ENCODE measurements around the gene ISCA1. TPM values are rescaled to one million over a fixed set of nuclear protein-coding genes. Genes with fewer than 3 reads are reported as not detected.

ISCA1 gene
- total and polyA plus RNA-seq, 2 donors (not counting 3 experiments of a cell fraction or from before 2014, with no cell fraction given): 14.2 to 22.2 TPM

- ChIA-PET POLR2A (interaction anchor here (0.7 kb wide), 1 partner anchor 1559 kb away, joined by 3 read pairs; no protein-coding TSS in a partner anchor), CTCF (no interaction called here)
- Histone ChIP-seq H3K27me3 (ENCODE audit: control insufficient read depth in 2 of 2, insufficient read depth in 2 of 2, low read length in 2 of 2) (no peaks in the 10 kb centered on the region), H3K4me1 (ENCODE audit: control insufficient read depth, extremely low read depth, insufficient read depth, low read length) (peaks cover 13% of the 10 kb centered on the region), H3K79me2 (ENCODE audit: control insufficient read depth, insufficient read depth, low read length) (no peaks in the 10 kb centered on the region), H4K20me1 (replicated peaks; ENCODE audit: control insufficient read depth, extremely low read depth, insufficient read depth, low read length) (no peaks in the 10 kb centered on the region), H3K4me2 (ENCODE audit: insufficient read depth, low read length) (no peak overlapping the region), H3K4me3 (replicated peaks in 1 of 3; ENCODE audit: insufficient read depth in 1 of 3, low read depth in 1 of 3, low read length in 3 of 3) (no peak overlapping the region), H3K9me3 (replicated peaks; ENCODE audit: control insufficient read depth, insufficient read depth, low read length) (no peaks in the 10 kb centered on the region), H3K36me3 (ENCODE audit: control insufficient read depth in 2 of 2, extremely low read depth in 1 of 2, insufficient read depth in 2 of 2, low read length in 2 of 2) (peaks cover 12 to 15% of the 10 kb centered on the region in 2 experiments), H3K27ac (ENCODE audit: insufficient read depth, low read depth, low read length) (no peak overlapping the region), H3K9me1 (replicated peaks; ENCODE audit: control insufficient read depth, extremely low read depth, insufficient read depth, low read length) (no peaks in the 10 kb centered on the region), H3K9ac (replicated peaks; ENCODE audit: extremely low read depth, insufficient read depth, low read length) (no peak overlapping the region), H2AFZ (ENCODE audit: low read depth, low read length) (no peak overlapping the region)
- TF ChIP-seq MYC (IDR thresholded peaks at IDR 0.05; ENCODE audit: low read depth, low read length) (no peak), EZH2 (IDR thresholded peaks at IDR 0.05; ENCODE audit: borderline replicate concordance, low read depth, low read length, severe bottlenecking) (no peak), MAX (IDR thresholded peaks at IDR 0.05; ENCODE audit: insufficient read depth, insufficient read length) (no peak)
- intact Hi-C loops (cut with micrococcal nuclease): no loop called here
- no TSS peak for BruUV-seq (replicated peaks)
- FAIRE-seq (no peak), DNase-seq (ENCODE audit: low read depth, low spot score) (no peak)
- dilution Hi-C loops (cut with MboI; ENCODE audit: extremely low pct_ligation_motif_present, low sequenced_read_pairs): no loop called here
Measured at GRCh38 chr9:86321373-86321772, 39.0 kb upstream of the ISCA1 start.

- POLR2A ChIA-PET: no interaction called here
- TF ChIP-seq FOS (IDR thresholded peaks at IDR 0.05; ENCODE audit: borderline replicate concordance, insufficient read depth, low read length) (no peak), GATA2 (IDR thresholded peaks at IDR 0.05; ENCODE audit: insufficient read depth, insufficient read length, low read depth, low read length) (no peak), CTCF (IDR thresholded peaks at IDR 0.05; ENCODE audit: extremely low read depth in 1 of 2, insufficient read depth in 1 of 2, low read depth in 1 of 2, low read length in 2 of 2) (no peak), JUN (IDR thresholded peaks at IDR 0.05; ENCODE audit: borderline replicate concordance, insufficient read depth, insufficient read length, low read depth) (no peak), POLR2A (IDR thresholded peaks at IDR 0.05; ENCODE audit: low read depth, low read length) (no peak), EZH2 (IDR thresholded peaks at IDR 0.05; ENCODE audit: borderline replicate concordance, low read depth, low read length, severe bottlenecking) (no peak), POLR2AphosphoS5 (IDR thresholded peaks at IDR 0.05; ENCODE audit: insufficient read depth, low read depth, low read length) (no peak), MAX (IDR thresholded peaks at IDR 0.05; ENCODE audit: insufficient read depth, insufficient read length) (no peak), MYC (IDR thresholded peaks at IDR 0.05; ENCODE audit: low read depth, low read length) (no peak)
- no peaks in the 10 kb centered on the region for H4K20me1 ChIP-seq (replicated peaks; ENCODE audit: control insufficient read depth, extremely low read depth, insufficient read depth, low read length)
- H3K4me3 ChIP-seq (replicated peaks in 1 of 3; ENCODE audit: insufficient read depth in 1 of 3, low read depth in 1 of 3, low read length in 3 of 3): no peak overlapping the region
- H3K4me2 ChIP-seq (ENCODE audit: insufficient read depth, low read length): no peak overlapping the region
- FAIRE-seq (no peak), DNase-seq (ENCODE audit: low read depth, low spot score) (no peak)
- H3K4me1 ChIP-seq (ENCODE audit: control insufficient read depth, extremely low read depth, insufficient read depth, low read length): peaks cover 5% of the 10 kb centered on the region
- no peaks in the 10 kb centered on the region for H3K9me1 ChIP-seq (replicated peaks; ENCODE audit: control insufficient read depth, extremely low read depth, insufficient read depth, low read length)
- no peak overlapping the region for H3K9ac ChIP-seq (replicated peaks; ENCODE audit: extremely low read depth, insufficient read depth, low read length)
- H3K27me3 ChIP-seq (ENCODE audit: control insufficient read depth in 2 of 2, insufficient read depth in 2 of 2, low read length in 2 of 2): no peaks in the 10 kb centered on the region
- dilution Hi-C loops (cut with MboI; ENCODE audit: extremely low pct_ligation_motif_present, low sequenced_read_pairs) (no loop called here), intact Hi-C loops (cut with micrococcal nuclease) (no loop called here)
- H3K36me3 ChIP-seq (ENCODE audit: control insufficient read depth in 2 of 2, extremely low read depth in 1 of 2, insufficient read depth in 2 of 2, low read length in 2 of 2): peaks cover 16 to 22% of the 10 kb centered on the region in 2 experiments
- H2AFZ ChIP-seq (ENCODE audit: low read depth, low read length): no peak overlapping the region
- no peaks in the 10 kb centered on the region for H3K9me3 ChIP-seq (replicated peaks; ENCODE audit: control insufficient read depth, insufficient read depth, low read length)
- BruUV-seq (replicated peaks): no TSS peak
- no peak overlapping the region for H3K27ac ChIP-seq (ENCODE audit: insufficient read depth, low read depth, low read length)
- CTCF ChIA-PET: no interaction called here
- H3K79me2 ChIP-seq (ENCODE audit: control insufficient read depth, insufficient read depth, low read length): no peaks in the 10 kb centered on the region
Measured at GRCh38 chr9:86318187-86318586, 35.8 kb upstream of the ISCA1 start.
